ENCODE results near the gene NFE2L1.
"Not testable (repeated sequence)": the region's sequence is repeated elsewhere in the genome, so short reads cannot be mapped to it uniquely, and the experiment has no call there.

The NFE2L1 gene

GRCh38 chr17:48070195-48070594 is 22.0 kb downstream of the NFE2L1 start:
- no peak for DNase-seq

GRCh38 chr17:48071654-48072053 is 23.5 kb downstream of the NFE2L1 start:
- DNase-seq, result no peak

GRCh38 chr17:48072811-48073210 is 24.7 kb downstream of the NFE2L1 start:
- not testable (repeated sequence) for DNase-seq

GRCh38 chr17:48073566-48074094 is 25.5 kb downstream of the NFE2L1 start:
- not testable (repeated sequence) for DNase-seq

GRCh38 chr17:48074322-48075081 is 26.3 kb downstream of the NFE2L1 start:
- DNase-seq, result peak; percentile 82

GRCh38 chr17:48077152-48077551 is 29.0 kb downstream of the NFE2L1 start:
- DNase-seq, result not testable (repeated sequence)

GRCh38 chr17:48081858-48082257 is 33.7 kb downstream of the NFE2L1 start:
- no peak for DNase-seq

GRCh38 chr17:48084932-48085331 is 36.8 kb downstream of the NFE2L1 start:
- no peak for DNase-seq

- DNase-seq, result no peak
Observed at GRCh38 chr17:48093341-48094045, 45.3 kb downstream of the NFE2L1 start.

- DNase-seq, result no peak
Observed at GRCh38 chr17:48095611-48096010, 47.5 kb downstream of the NFE2L1 start.

GRCh38 chr17:48100160-48100559 is 52.0 kb downstream of the NFE2L1 start:
- no peak for DNase-seq

GRCh38 chr17:48100591-48101011 is 52.4 kb downstream of the NFE2L1 start:
- no peak for DNase-seq

- peak; percentile 96 for DNase-seq
Observed at GRCh38 chr17:48101012-48101720, 53.0 kb downstream of the NFE2L1 start, which contains the start of gene CBX1. TSS of gene CBX1 (minus strand) at chr17:48101478. CDS start at chr17:48077004, 24,474 bp downstream.

GRCh38 chr17:48102043-48102750 is 54.0 kb downstream of the NFE2L1 start:
- no peak for DNase-seq

GRCh38 chr17:48102798-48103715 is 54.9 kb downstream of the NFE2L1 start:
- peak; percentile 37 for DNase-seq

- DNase-seq, result no peak
Observed at GRCh38 chr17:48104440-48104839, 56.3 kb downstream of the NFE2L1 start.

- no peak for DNase-seq
Observed at GRCh38 chr17:48106802-48107136, 58.6 kb downstream of the NFE2L1 start.

GRCh38 chr17:48107137-48108055 is 59.2 kb downstream of the NFE2L1 start, which contains the start of gene SNX11:
TSS of gene SNX11 (plus strand) at chr17:48107766. CDS start at chr17:48112044, 4,278 bp downstream.
- DNase-seq, result peak; percentile 97

- DNase-seq, result no peak
Observed at GRCh38 chr17:48110761-48111160, 62.6 kb downstream of the NFE2L1 start.

Data from stimulated activated CD4-positive, alpha-beta T cell treated with anti-CD3 and anti-CD28 coated beads, Interleukin-15, amount 100 ng/mL, for 24 hours (primary cell).